Measurements from ENCODE around the gene LRG1.

GRCh38 chr19:4547303-4548237 is 7.7 kb upstream of the LRG1 start:
- TF ChIP-seq, protein P1, sequence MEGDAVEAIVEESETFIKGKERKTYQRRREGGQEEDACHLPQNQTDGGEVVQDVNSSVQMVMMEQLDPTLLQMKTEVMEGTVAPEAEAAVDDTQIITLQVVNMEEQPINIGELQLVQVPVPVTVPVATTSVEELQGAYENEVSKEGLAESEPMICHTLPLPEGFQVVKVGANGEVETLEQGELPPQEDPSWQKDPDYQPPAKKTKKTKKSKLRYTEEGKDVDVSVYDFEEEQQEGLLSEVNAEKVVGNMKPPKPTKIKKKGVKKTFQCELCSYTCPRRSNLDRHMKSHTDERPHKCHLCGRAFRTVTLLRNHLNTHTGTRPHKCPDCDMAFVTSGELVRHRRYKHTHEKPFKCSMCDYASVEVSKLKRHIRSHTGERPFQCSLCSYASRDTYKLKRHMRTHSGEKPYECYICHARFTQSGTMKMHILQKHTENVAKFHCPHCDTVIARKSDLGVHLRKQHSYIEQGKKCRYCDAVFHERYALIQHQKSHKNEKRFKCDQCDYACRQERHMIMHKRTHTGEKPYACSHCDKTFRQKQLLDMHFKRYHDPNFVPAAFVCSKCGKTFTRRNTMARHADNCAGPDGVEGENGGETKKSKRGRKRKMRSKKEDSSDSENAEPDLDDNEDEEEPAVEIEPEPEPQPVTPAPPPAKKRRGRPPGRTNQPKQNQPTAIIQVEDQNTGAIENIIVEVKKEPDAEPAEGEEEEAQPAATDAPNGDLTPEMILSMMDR (IDR thresholded peaks at IDR 0.05) = peak; percentile 28
- TF ChIP-seq EZH2 (IDR thresholded peaks at IDR 0.05) (no peak), EZH2phosphoT487 (IDR thresholded peaks at IDR 0.05) (no peak)
